HG03064 (cell line): ENCODE results near the gene ENAH.

Experiments
- ATAC-seq: cut with Tn5 transposase; IDR thresholded peaks from one replicate; pipeline ENCODE4 v1.9.1; 2021; ENCODE audit warnings: low read depth; ENCODE audit not compliant: unreplicated experiment

The ENAH gene

DNA sequence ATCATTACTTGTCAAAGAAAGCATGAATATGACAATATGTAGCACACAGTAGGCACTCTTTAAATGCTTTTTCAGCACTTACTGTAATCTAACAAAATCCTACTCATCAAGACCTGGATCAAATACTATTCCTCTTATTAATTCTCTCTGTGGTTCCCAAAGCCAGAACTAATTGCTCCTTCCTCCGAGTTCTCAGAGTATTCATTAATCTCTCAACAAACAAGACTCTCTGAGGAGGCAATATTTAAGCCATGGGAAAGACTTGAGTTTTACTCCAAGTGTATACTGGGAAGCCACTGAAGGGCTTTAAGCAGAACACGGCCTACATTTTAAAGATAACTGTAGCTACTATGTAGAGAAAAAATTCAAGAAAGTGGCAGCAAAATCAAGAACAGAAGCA, 79.7 kb downstream of the ENAH start:
- ATAC-seq: no peak

DNA sequence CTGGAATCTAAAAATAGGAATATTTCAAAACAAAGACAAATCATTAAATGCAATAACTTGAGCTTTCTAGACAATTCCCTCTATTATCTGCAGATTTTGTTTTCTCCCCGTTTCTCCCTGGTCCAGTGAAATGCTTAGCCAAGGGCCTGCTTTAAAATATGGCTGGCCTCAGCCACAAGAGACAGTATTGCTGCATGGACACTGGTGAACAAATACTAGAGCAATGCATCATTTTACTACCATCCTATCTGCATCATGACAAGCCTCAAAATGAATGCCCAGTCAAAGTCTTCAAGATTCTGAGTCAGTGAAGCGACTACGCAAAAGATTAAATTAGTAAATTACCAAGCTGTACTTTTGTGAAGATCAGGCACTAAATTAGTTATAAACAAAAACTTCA, 80.5 kb downstream of the ENAH start:
- no peak for ATAC-seq

DNA sequence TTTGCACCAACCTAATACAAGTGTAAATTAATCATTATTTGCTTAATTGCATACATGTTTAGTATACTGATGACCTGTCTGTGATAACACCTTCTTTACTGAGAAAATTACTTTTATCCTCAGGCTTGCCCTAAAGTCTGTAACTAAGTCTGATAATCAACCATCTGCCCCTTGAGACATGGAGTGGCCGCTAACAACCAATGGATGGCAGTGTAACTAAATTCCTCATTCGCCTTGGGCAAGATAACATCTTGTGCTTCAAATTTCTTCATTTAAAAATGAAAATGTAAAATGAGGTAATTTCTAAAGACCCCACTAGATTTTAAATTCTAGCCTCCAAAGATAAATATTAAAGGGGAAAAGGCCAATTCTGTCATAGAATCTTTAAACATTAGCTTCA, 85.1 kb downstream of the ENAH start:
- ATAC-seq: no peak

DNA sequence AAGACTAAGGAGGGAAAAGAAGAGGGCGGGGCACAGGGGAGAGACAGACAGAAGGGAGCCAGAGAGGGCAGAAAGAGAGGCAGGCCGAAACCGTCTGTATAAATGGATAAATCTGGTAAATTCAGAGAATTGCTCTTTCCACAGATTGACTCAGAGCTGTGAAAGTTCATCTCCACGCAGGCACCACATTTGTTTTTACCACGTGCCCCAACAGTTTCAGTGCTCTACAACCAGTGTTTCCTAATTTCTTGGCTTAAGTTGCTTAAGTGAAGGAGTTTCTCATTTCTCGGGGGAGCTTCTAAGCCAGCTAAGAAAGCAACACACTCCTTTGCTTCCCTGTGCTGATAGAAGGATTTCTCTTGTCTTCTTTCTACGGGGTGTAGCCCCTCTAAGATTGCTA, 87.1 kb downstream of the ENAH start:
- no peak for ATAC-seq

DNA sequence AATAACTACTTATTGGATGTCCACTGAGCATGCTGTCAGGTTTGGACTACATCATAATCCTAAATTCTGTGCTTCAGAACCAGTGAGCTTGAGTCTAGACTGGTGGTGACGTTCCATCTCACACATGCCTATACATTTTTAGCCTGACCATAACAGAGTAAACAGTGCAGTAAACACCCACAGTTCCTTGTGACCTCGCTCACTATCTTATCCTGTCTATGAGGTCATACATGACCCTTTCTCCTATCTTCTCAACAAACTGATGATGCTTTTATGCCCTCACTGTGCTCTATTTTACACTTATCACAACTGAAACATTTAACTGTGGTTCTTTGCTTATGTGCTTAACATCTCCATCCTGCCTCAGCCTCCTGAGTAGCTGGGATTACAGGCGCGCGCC, 91.2 kb downstream of the ENAH start:
- no peak for ATAC-seq

DNA sequence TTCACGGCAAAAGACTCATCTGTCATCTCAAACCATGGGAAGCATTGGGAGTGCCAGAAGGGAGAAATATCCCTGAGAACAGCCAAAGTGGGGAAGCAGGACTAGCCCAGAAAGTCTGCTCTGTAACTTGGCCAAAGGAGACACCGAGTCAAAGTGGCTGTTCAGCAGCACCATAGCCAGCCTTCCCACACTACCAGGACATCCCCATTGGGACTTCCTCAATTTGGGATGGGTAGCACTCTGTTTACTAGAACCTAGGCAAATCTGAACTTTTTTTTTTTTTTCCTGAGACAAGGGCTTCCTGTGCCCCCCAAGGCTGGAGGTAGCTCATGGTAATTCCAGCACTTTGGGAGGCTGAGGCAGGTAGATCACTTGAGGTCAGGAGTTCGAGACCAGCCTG, 93.0 kb downstream of the ENAH start:
- no peak for ATAC-seq

DNA sequence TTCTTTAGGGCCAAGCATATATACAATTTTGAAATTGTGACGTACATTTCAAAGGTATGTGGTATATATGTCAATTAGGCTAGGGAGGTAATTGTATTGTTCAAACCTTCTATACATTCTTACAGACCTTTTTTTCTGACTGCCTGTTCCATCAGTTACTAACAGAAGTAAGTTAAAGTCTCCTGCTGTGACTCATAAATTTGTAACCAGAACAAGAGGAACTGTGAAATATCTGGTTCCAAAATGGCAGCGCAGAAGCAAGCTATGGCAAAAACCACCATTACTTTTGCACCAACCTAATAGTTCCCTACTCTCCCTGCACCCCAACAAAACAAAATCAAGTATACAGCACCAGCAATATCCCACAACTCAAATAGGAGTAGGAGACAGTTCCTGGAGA, 93.6 kb downstream of the ENAH start:
- no peak for ATAC-seq

DNA sequence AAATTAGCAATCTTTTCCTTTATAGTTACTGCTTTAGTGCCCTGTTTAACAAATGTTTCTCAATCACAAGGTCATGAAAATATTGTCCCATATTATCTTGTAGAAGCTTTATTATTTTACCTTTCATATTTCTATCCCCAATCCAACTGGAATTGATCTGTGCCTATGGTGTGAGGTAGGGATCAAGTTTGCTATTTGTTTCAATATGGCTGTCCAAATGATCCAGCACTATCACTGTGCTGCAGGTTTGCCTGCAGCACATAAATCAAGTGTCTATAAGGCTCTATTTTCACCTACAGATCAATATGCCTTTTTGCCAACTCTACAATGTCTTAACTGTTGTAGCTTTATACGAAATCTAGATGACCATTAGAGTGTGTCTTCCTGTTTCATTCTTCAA, 96.2 kb downstream of the ENAH start:
- no peak for ATAC-seq

DNA sequence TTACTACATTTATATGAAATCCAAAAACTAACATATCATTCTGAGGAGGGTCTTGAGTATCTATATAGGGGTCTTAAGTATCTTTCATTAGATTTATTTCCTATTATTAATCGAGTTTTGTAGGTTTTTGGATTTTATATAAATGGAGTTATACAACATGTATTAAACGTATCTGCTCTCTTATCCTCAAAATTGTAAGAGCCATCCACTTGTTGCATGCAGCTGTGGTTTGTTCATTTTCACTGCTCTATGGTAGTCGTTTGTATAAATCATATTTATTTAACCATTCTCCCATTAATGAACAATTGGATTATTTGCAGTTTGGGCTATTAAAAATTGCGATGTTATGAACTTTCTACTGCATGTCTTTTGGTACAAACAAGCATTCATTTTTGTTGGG, 97.1 kb downstream of the ENAH start:
- ATAC-seq: no peak

DNA sequence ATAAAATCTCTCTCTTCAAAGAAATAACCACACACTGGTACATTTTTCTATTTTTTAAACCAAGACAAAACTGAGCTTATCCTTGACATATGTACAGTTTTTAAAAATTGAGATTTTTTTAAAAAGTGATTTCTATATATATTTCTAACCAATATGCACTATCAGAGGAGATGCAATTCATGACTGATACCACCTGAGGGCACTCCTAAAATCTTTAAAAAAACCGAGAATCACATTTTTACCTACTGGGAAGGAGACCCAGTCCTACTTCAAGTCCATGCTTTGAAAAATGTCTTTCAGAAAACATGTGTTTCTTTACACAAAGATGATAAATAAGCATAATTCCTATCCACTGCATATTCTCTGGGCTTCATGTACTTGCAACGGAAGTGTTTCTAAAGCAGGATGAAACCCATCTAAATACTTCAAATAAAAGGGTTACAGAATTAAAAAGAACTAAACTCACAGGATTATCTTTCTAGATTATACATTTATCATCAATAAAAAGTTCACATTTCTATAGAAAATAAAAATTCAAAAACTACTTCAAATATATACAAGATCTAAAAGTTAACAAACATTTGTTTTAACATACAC, 98.6 kb downstream of the ENAH start:
- ATAC-seq: no peak

DNA sequence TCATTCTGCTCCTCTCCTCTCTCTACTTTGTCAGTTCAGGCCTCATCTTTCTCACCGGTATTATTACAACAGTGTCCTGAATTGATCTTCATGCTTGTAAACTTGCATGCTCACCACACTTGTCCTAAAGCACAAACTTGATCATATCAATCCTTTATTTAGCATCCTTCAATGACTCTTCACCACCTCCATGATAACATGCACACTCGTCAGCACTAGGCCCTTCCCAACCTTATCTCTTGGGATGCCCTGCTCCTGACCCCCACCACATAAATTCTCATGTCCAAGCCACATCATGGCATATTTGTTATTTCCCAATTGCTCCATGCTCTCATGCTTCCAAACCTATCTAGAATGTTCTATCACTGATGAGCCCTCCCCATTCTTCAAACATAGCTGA, 103.1 kb downstream of the ENAH start:
- no peak for ATAC-seq

DNA sequence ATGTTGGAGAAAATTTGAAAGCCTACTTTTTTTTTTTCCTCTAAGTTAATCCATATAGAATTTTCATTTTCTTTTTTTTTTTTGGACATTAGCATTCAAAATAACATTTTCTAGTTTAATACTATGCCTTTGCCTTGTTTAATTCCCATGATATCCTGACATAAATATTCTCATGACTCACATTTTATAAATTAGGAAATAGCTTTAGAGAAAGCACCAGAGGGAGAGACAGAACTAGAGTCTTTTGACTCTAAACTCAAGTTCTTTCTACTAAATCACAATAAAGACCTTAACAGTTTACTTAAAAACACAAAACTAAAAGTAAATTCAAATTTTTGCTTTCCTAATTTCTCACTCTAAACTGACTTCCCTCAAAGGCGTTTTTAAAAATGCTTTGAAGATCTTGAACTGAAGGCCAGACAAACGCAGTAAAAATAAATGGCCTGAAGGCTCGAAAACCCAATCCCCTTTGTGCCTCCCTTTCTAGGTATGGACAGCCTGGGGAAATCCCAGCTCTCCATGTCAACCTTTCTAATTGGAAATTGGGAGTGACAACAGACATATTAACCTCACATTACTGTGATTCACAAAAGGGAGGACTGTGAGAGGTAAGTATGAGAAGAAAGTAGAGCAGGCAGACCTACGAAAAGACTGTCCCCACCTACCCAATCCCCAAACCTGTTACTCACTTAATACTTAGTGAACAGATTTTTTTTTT, 104.6 kb downstream of the ENAH start:
- no peak for ATAC-seq

DNA sequence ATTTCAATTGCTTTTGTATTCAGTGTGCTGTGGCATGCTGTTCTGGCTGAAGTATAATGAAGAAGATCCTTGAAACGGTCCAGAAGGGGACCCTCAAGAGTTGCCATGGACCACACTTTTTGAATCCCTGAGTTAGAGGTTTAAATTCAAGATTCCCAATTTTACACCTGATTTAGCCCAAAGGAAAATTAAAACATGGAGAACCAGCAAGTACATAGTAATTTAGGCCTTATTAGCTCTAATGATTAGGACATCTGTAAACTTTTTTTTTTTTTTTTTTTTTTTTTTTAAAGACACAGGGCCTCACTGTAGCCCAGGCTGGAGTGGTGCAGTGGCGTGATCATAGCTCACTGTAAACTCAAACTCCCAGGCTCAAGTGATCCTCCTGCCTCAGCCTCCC, 107.3 kb downstream of the ENAH start:
- no peak for ATAC-seq

DNA sequence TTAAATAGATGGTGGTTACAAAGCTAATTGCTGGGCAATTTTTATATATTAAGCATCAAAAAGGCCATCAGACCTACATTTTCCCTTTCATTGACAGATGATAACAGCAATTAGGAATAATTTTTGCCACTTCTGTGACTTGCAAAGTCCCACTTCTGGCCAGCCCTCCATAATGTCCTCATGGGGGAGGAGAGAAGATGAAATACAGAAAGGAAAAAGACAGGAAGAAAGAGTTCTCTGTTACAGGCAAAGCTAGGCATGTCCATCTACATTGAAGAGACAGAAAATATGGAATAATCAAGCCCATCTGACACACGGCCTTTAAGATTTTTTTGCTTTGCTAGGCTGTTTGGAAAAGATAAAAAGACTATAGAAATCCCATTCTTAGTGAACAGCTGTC, 108.0 kb downstream of the ENAH start:
- ATAC-seq: no peak

DNA sequence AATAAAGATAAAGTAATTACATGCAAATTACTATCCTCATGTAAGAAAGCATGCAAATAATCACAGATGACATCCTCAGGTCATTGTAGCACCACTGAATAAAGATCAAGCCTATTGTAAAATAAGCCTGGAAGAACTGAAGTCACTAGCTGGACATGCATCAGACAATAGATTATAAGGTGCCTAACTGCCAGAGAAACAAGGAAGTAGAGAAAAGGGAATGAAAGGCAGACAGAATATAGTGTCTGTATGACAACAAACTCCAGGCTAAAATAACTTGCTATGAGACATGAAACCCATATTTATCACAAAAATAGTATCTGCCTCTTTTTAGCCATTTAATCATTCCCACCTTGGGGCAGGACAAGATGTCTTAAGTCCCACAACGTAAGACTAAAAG, 108.7 kb downstream of the ENAH start:
- no peak for ATAC-seq

DNA sequence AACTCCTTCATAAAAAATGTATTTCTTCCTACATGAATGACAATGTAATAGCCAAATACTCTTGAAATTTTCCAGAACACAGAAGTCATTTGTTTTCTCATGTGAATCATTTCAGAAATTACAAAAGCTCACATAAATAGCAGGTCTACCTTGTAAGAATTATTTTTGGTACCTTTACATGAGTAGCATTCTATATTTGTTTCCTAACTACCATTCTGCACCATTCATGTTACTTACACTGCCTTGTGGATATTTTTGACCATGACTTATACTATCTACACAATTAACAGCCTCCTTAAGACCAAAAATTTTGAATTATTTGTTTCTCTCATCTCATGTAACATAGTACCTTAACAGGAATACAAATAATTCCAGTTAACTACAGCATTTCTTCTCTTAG, 109.6 kb downstream of the ENAH start:
- no peak for ATAC-seq

DNA sequence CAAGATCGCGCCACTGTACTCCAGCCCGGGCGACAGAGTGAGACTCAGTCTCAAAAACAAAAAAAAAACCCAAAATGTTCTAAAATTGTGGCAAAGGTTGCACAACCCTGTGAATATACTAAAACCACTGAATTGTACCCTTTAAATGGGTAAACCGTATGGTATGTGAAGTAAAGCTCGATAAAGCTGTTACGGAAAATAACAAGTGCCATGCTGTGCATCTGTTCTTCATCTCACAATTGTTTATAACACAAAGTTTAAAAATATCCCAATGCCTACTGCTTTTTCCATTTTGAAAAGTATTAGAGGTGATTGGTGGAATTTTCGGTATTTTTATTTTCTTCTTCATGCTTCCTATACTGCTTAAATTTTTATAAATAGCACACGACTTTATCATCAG, 111.5 kb downstream of the ENAH start:
- ATAC-seq: no peak

DNA sequence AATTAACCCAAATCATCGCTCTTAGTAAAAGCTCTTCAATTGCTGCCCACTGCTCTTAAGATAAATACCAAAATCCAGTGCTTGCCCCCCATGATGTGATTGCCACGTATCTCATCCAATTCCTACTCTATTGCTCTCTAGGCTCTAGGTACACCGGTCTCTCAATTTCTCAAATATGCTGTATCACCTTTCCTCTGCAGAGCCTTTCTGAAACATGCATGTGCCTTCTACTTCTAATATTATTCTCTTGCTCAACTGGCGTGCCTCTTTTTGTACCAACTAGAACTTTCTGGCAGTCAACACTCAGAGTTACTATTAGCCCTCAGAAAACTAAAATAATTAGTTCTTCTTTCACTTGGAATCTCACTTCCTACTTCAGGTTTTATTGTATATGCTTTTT, 113.3 kb downstream of the ENAH start:
- ATAC-seq: no peak

DNA sequence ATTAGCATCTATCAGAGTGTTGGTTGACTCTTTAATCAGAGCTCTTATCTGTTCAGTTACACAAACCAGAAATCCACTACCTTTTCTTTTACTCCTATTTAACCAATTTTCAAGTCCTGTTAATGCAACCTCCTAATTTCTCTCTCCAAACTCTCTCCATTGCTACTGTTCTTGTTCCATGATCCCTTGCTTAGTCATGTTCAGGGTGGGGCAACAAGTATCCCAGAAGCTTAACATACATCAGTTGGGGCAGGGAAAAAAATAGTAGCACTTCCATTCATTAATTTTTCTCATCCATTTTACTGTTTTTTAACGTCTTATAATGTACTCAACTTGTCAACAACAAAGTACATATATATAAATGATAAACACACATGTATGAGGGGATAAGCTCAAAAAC, 113.9 kb downstream of the ENAH start:
- no peak for ATAC-seq

DNA sequence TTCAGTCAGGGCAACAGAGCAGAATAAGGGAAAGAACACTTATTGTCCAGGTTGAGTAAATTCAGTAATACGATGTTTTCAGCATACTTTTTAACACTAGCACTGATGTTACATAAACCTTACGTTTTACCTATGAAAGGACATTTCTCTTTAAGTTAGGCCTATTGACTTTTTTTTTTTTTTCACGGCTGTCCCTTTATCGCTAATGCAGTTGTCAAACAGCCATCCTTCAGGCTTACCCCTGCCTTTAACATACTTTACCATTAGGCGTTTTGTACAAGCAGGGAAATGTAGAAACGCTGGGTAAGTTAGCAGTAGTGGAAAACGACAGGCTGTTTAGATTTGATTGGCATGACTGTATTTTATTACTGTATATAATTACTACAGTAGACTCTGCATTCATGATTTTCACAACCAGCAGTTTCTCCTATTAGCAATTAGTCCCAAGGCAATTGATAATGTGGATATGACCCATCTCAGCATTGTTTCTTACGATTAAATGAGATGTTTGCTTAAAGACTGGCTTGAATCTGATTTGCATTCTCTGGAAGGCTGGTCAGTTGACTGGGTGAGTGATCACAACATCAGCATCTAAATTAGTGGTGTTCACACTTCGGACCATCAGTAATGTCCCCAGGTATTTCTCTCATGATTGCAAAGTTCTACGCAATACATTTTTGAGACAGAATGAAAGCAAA, 115.2 kb downstream of the ENAH start:
- ATAC-seq: no peak

DNA sequence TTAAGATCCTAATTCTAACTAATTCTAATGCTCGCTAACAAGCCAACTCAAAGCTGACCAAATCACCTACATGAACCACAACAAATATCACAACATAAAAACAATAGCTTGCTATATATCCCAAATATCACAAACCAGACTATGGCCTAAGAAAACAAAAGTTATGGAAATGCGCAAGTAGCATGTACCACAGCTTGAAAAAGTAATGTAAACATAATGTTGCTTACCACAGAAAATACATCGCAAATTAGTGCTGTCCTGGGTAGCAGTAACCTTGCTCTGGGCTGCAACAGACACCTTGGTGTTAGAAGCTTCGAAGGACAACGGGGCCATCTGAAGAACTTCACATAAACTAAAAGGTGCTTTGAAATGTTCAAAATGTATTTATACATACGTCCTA, 117.6 kb downstream of the ENAH start:
- ATAC-seq: no peak

DNA sequence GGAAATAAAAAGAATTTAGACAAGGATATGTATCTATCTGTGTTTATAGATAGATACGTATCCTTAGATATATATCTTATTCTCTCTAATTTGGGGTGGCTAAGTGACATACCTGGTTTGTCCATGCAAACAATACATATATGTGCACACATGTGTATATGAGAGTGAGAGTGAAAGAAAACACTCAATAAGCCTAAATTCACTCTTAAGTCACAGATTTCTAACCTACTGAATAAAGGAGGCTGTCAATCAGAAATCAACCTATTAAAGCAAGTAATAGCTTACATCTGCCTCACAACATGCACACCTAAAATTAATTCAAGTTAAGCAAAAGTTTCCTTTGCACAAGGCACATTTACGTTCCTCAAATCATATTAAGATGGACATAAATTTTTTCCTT, 118.2 kb downstream of the ENAH start:
- no peak for ATAC-seq
